ENCODE measurements around the gene GMFB. TPM values are rescaled to one million over a fixed set of nuclear protein-coding genes. Genes with fewer than 3 reads are reported as not detected.

Gene GMFB
- total and polyA plus RNA-seq, 10 of the 15 experiments (the other 5 are each of a cell fraction or from before 2014, with no cell fraction given), result 29.3 to 71.0 (median 50.8) TPM

GRCh38 chr14:54532111-54533012, 43.6 kb upstream of the GMFB start (continued):
- TF ChIP-seq SKIL (IDR thresholded peaks at IDR 0.05; ENCODE audit: low read depth, poor library complexity, severe bottlenecking) (no peak), SIN3A (IDR thresholded peaks at IDR 0.05; ENCODE audit: low read depth, low read length) (no peak), HDGF (IDR thresholded peaks at IDR 0.05) (no peak), MEF2B (IDR thresholded peaks at IDR 0.05; ENCODE audit: partially characterized antibody, poor library complexity, severe bottlenecking) (no peak), TAF1 (IDR thresholded peaks at IDR 0.05; ENCODE audit: borderline replicate concordance, low read depth, low read length) (peak; percentile 22; the same call in 1 of the 2 replicates), BRCA1 (IDR thresholded peaks at IDR 0.05; ENCODE audit: low read depth, low read length) (no peak), SIX5 (IDR thresholded peaks at IDR 0.05; ENCODE audit: low read depth, low read length, severe bottlenecking) (no peak), CUX1 (IDR thresholded peaks at IDR 0.05; ENCODE audit: insufficient replicate concordance, low read depth, low read length) (no peak), PML (IDR thresholded peaks at IDR 0.05; ENCODE audit: low read length) (no peak), CEBPB (IDR thresholded peaks at IDR 0.05; ENCODE audit: borderline replicate concordance in 1 of 2, low read depth in 2 of 2, low read length in 2 of 2) (no peak), SREBF2 (IDR thresholded peaks at IDR 0.05; ENCODE audit: low read length) (no peak), HDAC2 (IDR thresholded peaks at IDR 0.05) (no peak), KLF5 (IDR thresholded peaks at IDR 0.05; ENCODE audit: partially characterized antibody) (no peak), YY1 (IDR thresholded peaks at IDR 0.05; ENCODE audit: low read depth, low read length) (peak; percentile 21; the same call in 1 of the 2 replicates), SUPT20H (IDR thresholded peaks at IDR 0.05; ENCODE audit: borderline replicate concordance, control insufficient read depth, low read depth, low read length) (no peak), CREB1 (IDR thresholded peaks at IDR 0.05; ENCODE audit: low read depth) (no peak), PKNOX1 (IDR thresholded peaks at IDR 0.05) (peak; percentile 26; the same call in 1 of the 2 replicates), RB1 (IDR thresholded peaks at IDR 0.05; ENCODE audit: borderline replicate concordance) (no peak), BCL3 (IDR thresholded peaks at IDR 0.05; ENCODE audit: borderline replicate concordance, insufficient read depth, low read depth, low read length, poor library complexity, severe bottlenecking) (no peak)
